WTC11 (cell line): ENCODE data around the gene SLC2A1. TPM values are rescaled to one million over a fixed set of nuclear protein-coding genes. Genes with fewer than 3 reads are reported as not detected.

Source experiments
- CREM ChIP-seq: sonication (generic); formaldehyde crosslinking; IDR thresholded peaks from 2 replicates; pipeline ENCODE4 v1.8.1; 2022; ENCODE audit warnings: mild to moderate bottlenecking, missing genetic modification reagents, moderate library complexity
- MXD4 ChIP-seq: fragments of 250-450 bp; sonication (Bioruptor Pico); IDR thresholded peaks from 2 replicates; pipeline ENCODE4 v1.8.0; 2021; ENCODE audit warnings: mild to moderate bottlenecking, moderate library complexity, borderline replicate concordance
- TEAD1 ChIP-seq: sonication (generic); formaldehyde crosslinking; IDR thresholded peaks from 2 replicates; pipeline ENCODE4 v1.8.0; 2022; ENCODE audit warnings: mild to moderate bottlenecking, missing genetic modification reagents
- TP53 ChIP-seq: sonication (generic); formaldehyde crosslinking; IDR thresholded peaks from 2 replicates; pipeline ENCODE4 v1.8.1; 2023; ENCODE audit warnings: mild to moderate bottlenecking, missing genetic modification reagents
- ZNF396 ChIP-seq: fragments of 250-450 bp; sonication (Bioruptor Pico); IDR thresholded peaks from 2 replicates; pipeline ENCODE4 v1.8.0; 2021; ENCODE audit warnings: mild to moderate bottlenecking, moderate library complexity, borderline replicate concordance
- ZNF671 ChIP-seq: fragments of 250-450 bp; sonication (Bioruptor Pico); IDR thresholded peaks from 2 replicates; pipeline ENCODE4 v1.8.0; 2021; ENCODE audit warnings: mild to moderate bottlenecking
- total RNA-seq: library from RNA; stranded (reverse); gene quantifications from 3 replicates; pipeline ENCODE4 v1.2.3, GENCODE V29; 2021
- TF ChIP-seq, protein P1 (sequence below): sonication (generic); formaldehyde crosslinking; IDR thresholded peaks from 2 replicates; pipeline ENCODE4 v1.8.1; 2022; ENCODE audit warnings: mild to moderate bottlenecking, moderate library complexity, missing genetic modification reagents
- TF ChIP-seq, protein P2 (sequence below): sonication (generic); formaldehyde crosslinking; IDR thresholded peaks from 2 replicates; pipeline ENCODE4 v1.8.1; 2022; ENCODE audit warnings: missing genetic modification reagents, borderline replicate concordance
- TF ChIP-seq, protein P3 (sequence below): sonication (generic); formaldehyde crosslinking; IDR thresholded peaks from 2 replicates; pipeline ENCODE4 v1.8.1; 2023; ENCODE audit warnings: mild to moderate bottlenecking, missing genetic modification reagents, moderate library complexity
- TF ChIP-seq, protein P4 (sequence below): sonication (generic); formaldehyde crosslinking; IDR thresholded peaks from 2 replicates; pipeline ENCODE4 v1.8.1; 2022; ENCODE audit warnings: mild to moderate bottlenecking, missing genetic modification reagents, moderate library complexity, borderline replicate concordance
- TF ChIP-seq, protein P5 (sequence below): fragments of 250-450 bp; sonication (Bioruptor Pico); IDR thresholded peaks from 2 replicates; pipeline ENCODE4 v2.1.2; 2022; ENCODE audit warnings: mild to moderate bottlenecking, moderate library complexity
- TF ChIP-seq, protein P6 (sequence below): sonication (generic); formaldehyde crosslinking; IDR thresholded peaks from 2 replicates; pipeline ENCODE4 v1.8.0; 2023; ENCODE audit warnings: missing genetic modification reagents, mild to moderate bottlenecking, borderline replicate concordance
- TF ChIP-seq, protein P7 (sequence below): fragments of 250-450 bp; sonication (Bioruptor Pico); IDR thresholded peaks from 2 replicates; pipeline ENCODE4 v1.9.0; 2021; ENCODE audit warnings: mild to moderate bottlenecking

Gene SLC2A1
- total RNA-seq, 1 experiment from 2014 or later: 215 TPM

DNA sequence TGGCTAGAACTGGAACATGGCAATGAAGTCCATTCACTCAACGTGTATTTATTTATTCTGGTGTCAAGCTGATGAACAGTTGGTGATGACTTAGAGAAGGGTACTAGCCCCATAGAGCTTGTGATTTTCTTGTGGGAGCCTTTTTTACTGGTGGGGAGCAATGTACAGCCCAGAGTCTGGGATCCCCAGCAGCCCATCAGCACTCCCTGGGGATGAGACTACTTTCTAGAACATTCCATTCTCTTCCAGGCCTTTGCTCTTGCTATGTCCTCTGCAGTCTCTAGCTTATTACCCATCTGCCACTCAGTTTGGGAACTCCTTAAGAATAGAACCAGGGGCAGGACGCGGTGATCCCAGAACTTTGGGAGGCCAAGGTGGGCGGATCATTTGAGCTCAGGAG lies 11.6 kb downstream of the SLC2A1 start (continued):
- TF ChIP-seq, protein P1, sequence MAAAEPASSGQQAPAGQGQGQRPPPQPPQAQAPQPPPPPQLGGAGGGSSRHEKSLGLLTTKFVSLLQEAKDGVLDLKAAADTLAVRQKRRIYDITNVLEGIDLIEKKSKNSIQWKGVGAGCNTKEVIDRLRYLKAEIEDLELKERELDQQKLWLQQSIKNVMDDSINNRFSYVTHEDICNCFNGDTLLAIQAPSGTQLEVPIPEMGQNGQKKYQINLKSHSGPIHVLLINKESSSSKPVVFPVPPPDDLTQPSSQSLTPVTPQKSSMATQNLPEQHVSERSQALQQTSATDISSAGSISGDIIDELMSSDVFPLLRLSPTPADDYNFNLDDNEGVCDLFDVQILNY: no peak
- TF ChIP-seq MXD4 (CRISPR knock-in tag) (no peak), ZNF396 (CRISPR knock-in tag) (no peak), TEAD1 (CRISPR knock-in tag) (no peak), ZNF671 (no peak), CREM (CRISPR knock-in tag) (no peak), TP53 (no peak)
- TF ChIP-seq, protein P2, sequence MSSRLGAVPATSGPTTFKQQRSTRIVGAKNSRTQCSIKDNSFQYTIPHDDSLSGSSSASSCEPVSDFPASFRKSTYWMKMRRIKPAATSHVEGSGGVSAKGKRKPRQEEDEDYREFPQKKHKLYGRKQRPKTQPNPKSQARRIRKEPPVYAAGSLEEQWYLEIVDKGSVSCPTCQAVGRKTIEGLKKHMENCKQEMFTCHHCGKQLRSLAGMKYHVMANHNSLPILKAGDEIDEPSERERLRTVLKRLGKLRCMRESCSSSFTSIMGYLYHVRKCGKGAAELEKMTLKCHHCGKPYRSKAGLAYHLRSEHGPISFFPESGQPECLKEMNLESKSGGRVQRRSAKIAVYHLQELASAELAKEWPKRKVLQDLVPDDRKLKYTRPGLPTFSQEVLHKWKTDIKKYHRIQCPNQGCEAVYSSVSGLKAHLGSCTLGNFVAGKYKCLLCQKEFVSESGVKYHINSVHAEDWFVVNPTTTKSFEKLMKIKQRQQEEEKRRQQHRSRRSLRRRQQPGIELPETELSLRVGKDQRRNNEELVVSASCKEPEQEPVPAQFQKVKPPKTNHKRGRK: no peak
- TF ChIP-seq, protein P3, sequence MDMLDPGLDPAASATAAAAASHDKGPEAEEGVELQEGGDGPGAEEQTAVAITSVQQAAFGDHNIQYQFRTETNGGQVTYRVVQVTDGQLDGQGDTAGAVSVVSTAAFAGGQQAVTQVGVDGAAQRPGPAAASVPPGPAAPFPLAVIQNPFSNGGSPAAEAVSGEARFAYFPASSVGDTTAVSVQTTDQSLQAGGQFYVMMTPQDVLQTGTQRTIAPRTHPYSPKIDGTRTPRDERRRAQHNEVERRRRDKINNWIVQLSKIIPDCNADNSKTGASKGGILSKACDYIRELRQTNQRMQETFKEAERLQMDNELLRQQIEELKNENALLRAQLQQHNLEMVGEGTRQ (CRISPR knock-in tag): no peak
- TF ChIP-seq, protein P4, sequence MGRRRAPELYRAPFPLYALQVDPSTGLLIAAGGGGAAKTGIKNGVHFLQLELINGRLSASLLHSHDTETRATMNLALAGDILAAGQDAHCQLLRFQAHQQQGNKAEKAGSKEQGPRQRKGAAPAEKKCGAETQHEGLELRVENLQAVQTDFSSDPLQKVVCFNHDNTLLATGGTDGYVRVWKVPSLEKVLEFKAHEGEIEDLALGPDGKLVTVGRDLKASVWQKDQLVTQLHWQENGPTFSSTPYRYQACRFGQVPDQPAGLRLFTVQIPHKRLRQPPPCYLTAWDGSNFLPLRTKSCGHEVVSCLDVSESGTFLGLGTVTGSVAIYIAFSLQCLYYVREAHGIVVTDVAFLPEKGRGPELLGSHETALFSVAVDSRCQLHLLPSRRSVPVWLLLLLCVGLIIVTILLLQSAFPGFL (CRISPR knock-in tag): no peak
- TF ChIP-seq, protein P5, sequence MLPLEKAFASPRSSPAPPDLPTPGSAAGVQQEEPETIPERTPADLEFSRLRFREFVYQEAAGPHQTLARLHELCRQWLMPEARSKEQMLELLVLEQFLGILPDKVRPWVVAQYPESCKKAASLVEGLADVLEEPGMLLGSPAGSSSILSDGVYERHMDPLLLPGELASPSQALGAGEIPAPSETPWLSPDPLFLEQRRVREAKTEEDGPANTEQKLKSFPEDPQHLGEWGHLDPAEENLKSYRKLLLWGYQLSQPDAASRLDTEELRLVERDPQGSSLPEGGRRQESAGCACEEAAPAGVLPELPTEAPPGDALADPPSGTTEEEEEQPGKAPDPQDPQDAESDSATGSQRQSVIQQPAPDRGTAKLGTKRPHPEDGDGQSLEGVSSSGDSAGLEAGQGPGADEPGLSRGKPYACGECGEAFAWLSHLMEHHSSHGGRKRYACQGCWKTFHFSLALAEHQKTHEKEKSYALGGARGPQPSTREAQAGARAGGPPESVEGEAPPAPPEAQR (CRISPR knock-in tag): no peak
- TF ChIP-seq, protein P6, sequence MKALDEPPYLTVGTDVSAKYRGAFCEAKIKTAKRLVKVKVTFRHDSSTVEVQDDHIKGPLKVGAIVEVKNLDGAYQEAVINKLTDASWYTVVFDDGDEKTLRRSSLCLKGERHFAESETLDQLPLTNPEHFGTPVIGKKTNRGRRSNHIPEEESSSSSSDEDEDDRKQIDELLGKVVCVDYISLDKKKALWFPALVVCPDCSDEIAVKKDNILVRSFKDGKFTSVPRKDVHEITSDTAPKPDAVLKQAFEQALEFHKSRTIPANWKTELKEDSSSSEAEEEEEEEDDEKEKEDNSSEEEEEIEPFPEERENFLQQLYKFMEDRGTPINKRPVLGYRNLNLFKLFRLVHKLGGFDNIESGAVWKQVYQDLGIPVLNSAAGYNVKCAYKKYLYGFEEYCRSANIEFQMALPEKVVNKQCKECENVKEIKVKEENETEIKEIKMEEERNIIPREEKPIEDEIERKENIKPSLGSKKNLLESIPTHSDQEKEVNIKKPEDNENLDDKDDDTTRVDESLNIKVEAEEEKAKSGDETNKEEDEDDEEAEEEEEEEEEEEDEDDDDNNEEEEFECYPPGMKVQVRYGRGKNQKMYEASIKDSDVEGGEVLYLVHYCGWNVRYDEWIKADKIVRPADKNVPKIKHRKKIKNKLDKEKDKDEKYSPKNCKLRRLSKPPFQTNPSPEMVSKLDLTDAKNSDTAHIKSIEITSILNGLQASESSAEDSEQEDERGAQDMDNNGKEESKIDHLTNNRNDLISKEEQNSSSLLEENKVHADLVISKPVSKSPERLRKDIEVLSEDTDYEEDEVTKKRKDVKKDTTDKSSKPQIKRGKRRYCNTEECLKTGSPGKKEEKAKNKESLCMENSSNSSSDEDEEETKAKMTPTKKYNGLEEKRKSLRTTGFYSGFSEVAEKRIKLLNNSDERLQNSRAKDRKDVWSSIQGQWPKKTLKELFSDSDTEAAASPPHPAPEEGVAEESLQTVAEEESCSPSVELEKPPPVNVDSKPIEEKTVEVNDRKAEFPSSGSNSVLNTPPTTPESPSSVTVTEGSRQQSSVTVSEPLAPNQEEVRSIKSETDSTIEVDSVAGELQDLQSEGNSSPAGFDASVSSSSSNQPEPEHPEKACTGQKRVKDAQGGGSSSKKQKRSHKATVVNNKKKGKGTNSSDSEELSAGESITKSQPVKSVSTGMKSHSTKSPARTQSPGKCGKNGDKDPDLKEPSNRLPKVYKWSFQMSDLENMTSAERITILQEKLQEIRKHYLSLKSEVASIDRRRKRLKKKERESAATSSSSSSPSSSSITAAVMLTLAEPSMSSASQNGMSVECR: no peak
- TF ChIP-seq, protein P7, sequence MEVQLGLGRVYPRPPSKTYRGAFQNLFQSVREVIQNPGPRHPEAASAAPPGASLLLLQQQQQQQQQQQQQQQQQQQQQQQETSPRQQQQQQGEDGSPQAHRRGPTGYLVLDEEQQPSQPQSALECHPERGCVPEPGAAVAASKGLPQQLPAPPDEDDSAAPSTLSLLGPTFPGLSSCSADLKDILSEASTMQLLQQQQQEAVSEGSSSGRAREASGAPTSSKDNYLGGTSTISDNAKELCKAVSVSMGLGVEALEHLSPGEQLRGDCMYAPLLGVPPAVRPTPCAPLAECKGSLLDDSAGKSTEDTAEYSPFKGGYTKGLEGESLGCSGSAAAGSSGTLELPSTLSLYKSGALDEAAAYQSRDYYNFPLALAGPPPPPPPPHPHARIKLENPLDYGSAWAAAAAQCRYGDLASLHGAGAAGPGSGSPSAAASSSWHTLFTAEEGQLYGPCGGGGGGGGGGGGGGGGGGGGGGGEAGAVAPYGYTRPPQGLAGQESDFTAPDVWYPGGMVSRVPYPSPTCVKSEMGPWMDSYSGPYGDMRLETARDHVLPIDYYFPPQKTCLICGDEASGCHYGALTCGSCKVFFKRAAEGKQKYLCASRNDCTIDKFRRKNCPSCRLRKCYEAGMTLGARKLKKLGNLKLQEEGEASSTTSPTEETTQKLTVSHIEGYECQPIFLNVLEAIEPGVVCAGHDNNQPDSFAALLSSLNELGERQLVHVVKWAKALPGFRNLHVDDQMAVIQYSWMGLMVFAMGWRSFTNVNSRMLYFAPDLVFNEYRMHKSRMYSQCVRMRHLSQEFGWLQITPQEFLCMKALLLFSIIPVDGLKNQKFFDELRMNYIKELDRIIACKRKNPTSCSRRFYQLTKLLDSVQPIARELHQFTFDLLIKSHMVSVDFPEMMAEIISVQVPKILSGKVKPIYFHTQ (CRISPR knock-in tag): no peak
